ENCODE measurements around the gene OR4X2.

- TF ChIP-seq EZH2 (IDR thresholded peaks at IDR 0.05; ENCODE audit: low read length) = no peak
- no peak for TF ChIP-seq CTCF (optimal IDR thresholded peaks at IDR 0.05 in 1 of 3, IDR thresholded peaks at IDR 0.05 in 1 of 3, conservative IDR thresholded peaks at IDR 0.05 in 1 of 3; ENCODE audit: extremely low read depth in 1 of 3, insufficient read depth in 2 of 3, low read length in 3 of 3)
Observed at GRCh38 chr11:48272606-48273005, 27.7 kb downstream of the OR4X2 start.
